HG03432 (cell line): ENCODE measurements around the gene SLC29A3.
"Not testable (repeated sequence)": the region's sequence is repeated elsewhere in the genome, so short reads cannot be mapped to it uniquely, and the experiment has no call there.

Experiments used
- ATAC-seq: cut with Tn5 transposase; IDR thresholded peaks from one replicate; pipeline ENCODE4 v1.9.1; 2021; ENCODE audit warnings: mild to moderate bottlenecking, moderate library complexity; ENCODE audit not compliant: unreplicated experiment

The SLC29A3 gene

GRCh38 chr10:71344154-71344925 lies 25.3 kb downstream of the SLC29A3 start:
- no peak for ATAC-seq

GRCh38 chr10:71344993-71345480 lies 26.0 kb downstream of the SLC29A3 start:
- ATAC-seq: no peak

- ATAC-seq: no peak
These were observed 26.6 kb downstream of the SLC29A3 start for GRCh38 chr10:71345694-71346093.

GRCh38 chr10:71346731-71347130 lies 27.7 kb downstream of the SLC29A3 start:
- ATAC-seq: no peak

GRCh38 chr10:71347587-71348395 lies 28.7 kb downstream of the SLC29A3 start:
- ATAC-seq: no peak

GRCh38 chr10:71348850-71349249 lies 29.8 kb downstream of the SLC29A3 start:
- no peak for ATAC-seq

- no peak for ATAC-seq
These were observed 30.3 kb downstream of the SLC29A3 start for GRCh38 chr10:71349406-71349805.

- no peak for ATAC-seq
These were observed 32.0 kb downstream of the SLC29A3 start for GRCh38 chr10:71351087-71351486.

GRCh38 chr10:71351628-71352319 lies 32.7 kb downstream of the SLC29A3 start:
- ATAC-seq: no peak

- ATAC-seq: no peak
These were observed 34.6 kb downstream of the SLC29A3 start for GRCh38 chr10:71353639-71354038.

- ATAC-seq: no peak
These were observed 35.7 kb downstream of the SLC29A3 start for GRCh38 chr10:71354776-71355175.

GRCh38 chr10:71355886-71356285 lies 36.8 kb downstream of the SLC29A3 start:
- no peak for ATAC-seq

- no peak for ATAC-seq
These were observed 38.8 kb downstream of the SLC29A3 start for GRCh38 chr10:71357792-71358265.

- ATAC-seq: no peak
These were observed 39.2 kb downstream of the SLC29A3 start for GRCh38 chr10:71358277-71358676.

GRCh38 chr10:71358906-71359305 lies 39.8 kb downstream of the SLC29A3 start:
- ATAC-seq: not testable (repeated sequence)

GRCh38 chr10:71359364-71360046 lies 40.4 kb downstream of the SLC29A3 start:
- peak; percentile 47 for ATAC-seq

GRCh38 chr10:71360735-71361134 lies 41.7 kb downstream of the SLC29A3 start:
- ATAC-seq: no peak

GRCh38 chr10:71361581-71361980 lies 42.5 kb downstream of the SLC29A3 start:
- ATAC-seq: no peak

- no peak for ATAC-seq
These were observed 43.1 kb downstream of the SLC29A3 start for GRCh38 chr10:71362141-71362540.

- no peak for ATAC-seq
These were observed 44.9 kb downstream of the SLC29A3 start for GRCh38 chr10:71363936-71364335.

GRCh38 chr10:71365366-71365765 lies 46.3 kb downstream of the SLC29A3 start:
- ATAC-seq: no peak
